Posterior cingulate gyrus (tissue), 11 donors: Measurements from ENCODE around the gene CALCB.

Experiments
- DNase-seq, 10 donors: peaks; one replicate each; pipeline versions ENCODE4 v3.0.0 to v3.0.0-alpha.2; 2020 to 2021; ENCODE audit warnings: mixed read lengths in 3 of 10
- intact Hi-C: fragments of 100-400 bp; cut with DNase I; formaldehyde crosslinking; loops from one replicate; pipeline ENCODE4 v1.15.1; 2023

Gene CALCB

GRCh38 chr11:15072551-15073143 lies 746 bp upstream of the CALCB start:
- intact Hi-C loops, result loop anchor here (10.0 kb wide), 1 partner anchor 278 kb away; no protein-coding TSS in a partner anchor
- DNase-seq, result peak in 1 of 10 donors; percentile 72

- intact Hi-C loops, result loop anchor here (1.0 to 10.0 kb wide), 2 partner anchors 165 to 280 kb away; no protein-coding TSS in a partner anchor
- peak; percentile 54 to 96 (median 80) for DNase-seq
Measured at GRCh38 chr11:15074206-15075161, 1.1 kb downstream of the CALCB start.

GRCh38 chr11:15075162-15075526 lies 1.8 kb downstream of the CALCB start:
- intact Hi-C loops, result loop anchor here (1.0 to 10.0 kb wide), 2 partner anchors 166 to 280 kb away; no protein-coding TSS in a partner anchor

GRCh38 chr11:15091175-15091574 lies 17.8 kb downstream of the CALCB start:
- no peak for DNase-seq
- intact Hi-C loops, result no loop called here

More at GRCh38 chr11:15075162-15075526, 1.8 kb downstream of the CALCB start:
- DNase-seq, result no peak

- intact Hi-C loops, result no loop called here
Measured at GRCh38 chr11:15091625-15092024, 18.2 kb downstream of the CALCB start.

GRCh38 chr11:15093432-15093831 lies 20.0 kb downstream of the CALCB start:
- intact Hi-C loops, result no loop called here
- DNase-seq, result no peak

More at GRCh38 chr11:15091625-15092024, 18.2 kb downstream of the CALCB start:
- DNase-seq, result no peak

GRCh38 chr11:15095736-15096228 lies 22.4 kb downstream of the CALCB start:
- intact Hi-C loops, result no loop called here
- no peak for DNase-seq

GRCh38 chr11:15097411-15097810 lies 24.0 kb downstream of the CALCB start:
- intact Hi-C loops, result no loop called here
- DNase-seq, result no peak

- DNase-seq, result no peak
- intact Hi-C loops, result no loop called here
Measured at GRCh38 chr11:15099267-15099666, 25.9 kb downstream of the CALCB start.

GRCh38 chr11:15101072-15101709 lies 27.8 kb downstream of the CALCB start:
- intact Hi-C loops, result loop anchor here (1.0 kb wide), 1 partner anchor 107 kb away; no protein-coding TSS in a partner anchor
- peak; percentile 54 to 95 (median 73) for DNase-seq

- intact Hi-C loops, result no loop called here
- no peak for DNase-seq
Measured at GRCh38 chr11:15104166-15104565, 30.8 kb downstream of the CALCB start.

GRCh38 chr11:15106201-15106965 lies 33.0 kb downstream of the CALCB start:
- intact Hi-C loops, result no loop called here
- DNase-seq, result no peak

GRCh38 chr11:15107730-15108515 lies 34.5 kb downstream of the CALCB start:
- intact Hi-C loops, result no loop called here
- no peak for DNase-seq

- intact Hi-C loops, result no loop called here
- DNase-seq, result no peak
Measured at GRCh38 chr11:15108592-15109130, 35.3 kb downstream of the CALCB start.

- intact Hi-C loops, result no loop called here
- DNase-seq, result no peak
Measured at GRCh38 chr11:15109602-15110001, 36.2 kb downstream of the CALCB start.

GRCh38 chr11:15111215-15111614 lies 37.8 kb downstream of the CALCB start:
- intact Hi-C loops, result no loop called here
- DNase-seq, result no peak

GRCh38 chr11:15112131-15112541 lies 38.7 kb downstream of the CALCB start:
- intact Hi-C loops, result no loop called here
- DNase-seq, result no peak

- DNase-seq, result no peak
- intact Hi-C loops, result no loop called here
Measured at GRCh38 chr11:15113381-15113780, 40.0 kb downstream of the CALCB start.
